Measurements from ENCODE around the gene LRP5. TPM values are rescaled to one million over a fixed set of nuclear protein-coding genes. Genes with fewer than 3 reads are reported as not detected.

LRP5 gene
- total and polyA plus RNA-seq, 12 donors, result 10.7 to 277 (median 75.8) TPM

- no peaks in the 10 kb centered on the region for H3K9me3 ChIP-seq (replicated peaks in 1 of 3)
- TF ChIP-seq CTCF (IDR thresholded peaks at IDR 0.05), result no peak
- TF ChIP-seq POLR2A (IDR thresholded peaks at IDR 0.05), result no peak
- DNase-seq, result no peak
- 81 to 94% (median 89%) methylated on average over 6 to 10 of the region's 10 CpGs for WGBS, 4 donors
- no peaks in the 10 kb centered on the region for H3K27me3 ChIP-seq
- H3K4me1 ChIP-seq (replicated peaks in 1 of 2), result peaks cover 0 to 17% of the 10 kb centered on the region in 2 donors
- H3K27ac ChIP-seq, result no peak overlapping the region
- intact Hi-C loops (cut with DNase I), result loop anchor here in 1 of 2 donors (10.0 kb wide), 1 partner anchor 138 kb away; no protein-coding TSS in a partner anchor
- peaks cover 0 to 35% of the 10 kb centered on the region in 2 donors for H3K36me3 ChIP-seq (replicated peaks in 1 of 2)
- no peak overlapping the region for H3K4me3 ChIP-seq
Observed at GRCh38 chr11:68442433-68442832, 130.0 kb downstream of the LRP5 start.

DNA sequence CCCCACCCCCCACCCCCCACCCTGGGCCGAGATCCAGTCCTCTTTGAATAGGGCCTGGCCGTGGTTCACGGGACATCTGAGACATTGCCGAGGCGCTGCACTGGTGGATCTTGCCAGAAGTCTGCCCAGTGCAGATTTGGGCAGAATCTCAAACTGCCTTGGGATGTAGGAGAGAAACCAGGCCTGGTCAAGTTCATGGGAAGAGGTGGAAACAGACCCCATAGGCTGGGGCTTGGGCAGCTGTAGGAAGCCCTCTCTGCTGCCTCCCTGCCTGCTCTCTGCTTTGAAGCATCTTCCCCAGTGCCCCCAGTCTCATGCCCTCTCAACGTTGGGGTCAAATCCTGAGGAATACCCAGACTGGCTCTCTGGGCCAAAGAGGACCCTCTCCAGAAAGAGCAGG is 132.2 kb downstream of the LRP5 start:
- intact Hi-C loops (cut with DNase I), result loop anchor here in 1 of 2 donors (10.0 kb wide), 1 partner anchor 140 kb away; no protein-coding TSS in a partner anchor
- Histone ChIP-seq H3K4me3 (no peak overlapping the region), H3K27me3 (no peaks in the 10 kb centered on the region), H3K9me3 (replicated peaks in 1 of 3) (no peaks in the 10 kb centered on the region), H3K36me3 (replicated peaks in 1 of 2) (peaks cover 0 to 33% of the 10 kb centered on the region in 2 donors), H3K27ac (no peak overlapping the region), H3K4me1 (replicated peaks in 1 of 2) (peaks cover 0 to 10% of the 10 kb centered on the region in 2 donors)
- no peak for TF ChIP-seq POLR2A (IDR thresholded peaks at IDR 0.05)
- WGBS, 4 donors, result 90 to 98% (median 94%) methylated on average over 4 to 6 of the region's 6 CpGs
- no peak for DNase-seq

- DNase-seq, result no peak
- H3K27ac ChIP-seq, result no peak overlapping the region
- H3K27me3 ChIP-seq, result no peaks in the 10 kb centered on the region
- TF ChIP-seq CTCF (IDR thresholded peaks at IDR 0.05) (no peak), POLR2A (IDR thresholded peaks at IDR 0.05) (no peak)
- WGBS, 4 donors, result 79 to 88% (median 83%) methylated on average over 8 to 11 of the region's 11 CpGs
- H3K4me3 ChIP-seq, result no peak overlapping the region
- peaks cover 0 to 1% of the 10 kb centered on the region in 2 donors for H3K4me1 ChIP-seq (replicated peaks in 1 of 2)
- peaks cover 0 to 33% of the 10 kb centered on the region in 2 donors for H3K36me3 ChIP-seq (replicated peaks in 1 of 2)
- H3K9me3 ChIP-seq (replicated peaks in 1 of 3), result no peaks in the 10 kb centered on the region
- intact Hi-C loops (cut with DNase I), result loop anchor here (5.0 to 10.0 kb wide), 2 partner anchors 141 to 183 kb away; no protein-coding TSS in a partner anchor
Observed at GRCh38 chr11:68445531-68446035, 133.2 kb downstream of the LRP5 start.

DNA sequence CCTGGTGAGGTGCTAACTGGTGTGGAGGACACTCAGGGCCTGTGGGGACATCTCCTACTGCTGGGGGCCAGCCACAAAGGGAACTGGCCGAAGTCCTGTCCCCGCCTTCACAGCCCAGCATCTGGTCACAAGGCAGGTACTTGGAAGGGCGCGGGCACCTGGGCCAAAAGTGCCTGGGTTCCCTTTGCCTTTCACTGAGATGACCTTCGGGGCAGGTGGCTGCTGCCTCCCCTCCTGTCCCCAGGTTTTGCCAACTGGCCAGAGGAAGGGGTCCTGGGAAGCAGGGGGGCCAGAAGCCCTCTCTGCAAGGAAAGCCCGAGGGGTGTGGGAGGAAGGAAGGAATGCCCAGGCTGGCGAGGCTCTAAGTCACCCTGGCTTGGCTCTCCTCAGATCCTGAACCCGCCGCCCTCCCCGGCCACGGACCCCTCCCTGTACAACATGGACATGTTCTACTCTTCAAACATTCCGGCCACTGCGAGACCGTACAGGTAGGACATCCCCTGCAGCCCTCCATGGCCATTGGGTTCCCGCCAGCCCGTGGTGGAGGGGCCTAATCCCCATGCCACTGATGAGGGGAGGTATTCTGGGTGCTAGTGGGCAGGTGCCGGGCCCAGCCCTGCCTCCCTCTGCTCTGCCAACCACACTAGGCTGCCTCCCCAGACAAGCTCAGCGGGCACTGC is 133.8 kb downstream of the LRP5 start:
- Histone ChIP-seq H3K27ac (no peak overlapping the region), H3K4me3 (no peak overlapping the region), H3K36me3 (replicated peaks in 1 of 2) (peaks cover 0 to 31% of the 10 kb centered on the region in 2 donors), H3K9me3 (replicated peaks in 1 of 3) (no peaks in the 10 kb centered on the region), H3K4me1 (replicated peaks in 1 of 2) (no peaks in the 10 kb centered on the region), H3K27me3 (no peaks in the 10 kb centered on the region)
- TF ChIP-seq POLR2A (IDR thresholded peaks at IDR 0.05), result no peak
- TF ChIP-seq CTCF (IDR thresholded peaks at IDR 0.05), result no peak
- intact Hi-C loops (cut with DNase I), result loop anchor here (5.0 to 10.0 kb wide), 2 partner anchors 141 to 184 kb away; no protein-coding TSS in a partner anchor
- no peak for DNase-seq
- WGBS, 4 donors, result 77 to 91% (median 91%) methylated on average over 11 to 18 of the region's 18 CpGs; no CpG with 5 or more reads in 1 of the 4 donors

Data from adrenal gland (tissue), 12 donors.